Ammon's horn (tissue), 1 donor: ENCODE results near the gene CLEC4G.
"Not testable (repeated sequence)": the region's sequence is repeated elsewhere in the genome, so short reads cannot be mapped to it uniquely, and the experiment has no call there.

ENCODE experiments used
- DNase-seq: peaks from one replicate; pipeline ENCODE4 v3.0.0-alpha.2; 2016; ENCODE audit warnings: low spot score

Gene CLEC4G

GRCh38 chr19:7746903-7747884, 15.3 kb upstream of the CLEC4G start, which contains the start of gene CD209:
Gene CD209 (minus strand): TSS chr19:7747534. CDS start chr19:7747511, 23 bp downstream.
- DNase-seq = no peak

- DNase-seq = not testable (repeated sequence)
These were observed 14.4 kb upstream of the CLEC4G start for GRCh38 chr19:7746306-7746705.

GRCh38 chr19:7744871-7745650, 13.2 kb upstream of the CLEC4G start:
- no peak for DNase-seq

- DNase-seq = no peak
These were observed 12.4 kb upstream of the CLEC4G start for GRCh38 chr19:7744199-7744786.

- DNase-seq = no peak
These were observed 11.5 kb upstream of the CLEC4G start for GRCh38 chr19:7743425-7743841.

- DNase-seq = no peak
These were observed 11.1 kb upstream of the CLEC4G start for GRCh38 chr19:7742991-7743390.

- DNase-seq = no peak
These were observed 10.7 kb upstream of the CLEC4G start for GRCh38 chr19:7742575-7742974.

GRCh38 chr19:7740682-7741054, 8.8 kb upstream of the CLEC4G start:
- no peak for DNase-seq

- DNase-seq = no peak
These were observed 8.1 kb upstream of the CLEC4G start for GRCh38 chr19:7739801-7740681.

GRCh38 chr19:7739211-7739755, 7.4 kb upstream of the CLEC4G start:
- no peak for DNase-seq

- no peak for DNase-seq
These were observed 6.1 kb upstream of the CLEC4G start for GRCh38 chr19:7738023-7738422.

GRCh38 chr19:7737215-7737614, 5.3 kb upstream of the CLEC4G start:
- no peak for DNase-seq

GRCh38 chr19:7736148-7736547, 4.2 kb upstream of the CLEC4G start:
- DNase-seq = no peak

- peak; percentile 47 for DNase-seq
These were observed 2.6 kb upstream of the CLEC4G start for GRCh38 chr19:7734220-7735203.

GRCh38 chr19:7733376-7733775, 1.5 kb upstream of the CLEC4G start:
- no peak for DNase-seq

GRCh38 chr19:7731615-7732014, 295 bp downstream of the CLEC4G start:
- no peak for DNase-seq

GRCh38 chr19:7731218-7731595, 703 bp downstream of the CLEC4G start:
- no peak for DNase-seq

GRCh38 chr19:7730286-7731217, 1.4 kb downstream of the CLEC4G start:
- DNase-seq = no peak

- DNase-seq = no peak
These were observed 2.1 kb downstream of the CLEC4G start for GRCh38 chr19:7729831-7730285.
